ENCODE measurements around the gene PTTG1IP. TPM values are rescaled to one million over a fixed set of nuclear protein-coding genes. Genes with fewer than 3 reads are reported as not detected.
"Not testable (repeated sequence)": the region's sequence is repeated elsewhere in the genome, so short reads cannot be mapped to it uniquely, and the experiment has no call there.

The PTTG1IP gene
- total RNA-seq, 3 donors from 2014 or later: 33.8 to 37.6 (median 34.6) TPM

DNA sequence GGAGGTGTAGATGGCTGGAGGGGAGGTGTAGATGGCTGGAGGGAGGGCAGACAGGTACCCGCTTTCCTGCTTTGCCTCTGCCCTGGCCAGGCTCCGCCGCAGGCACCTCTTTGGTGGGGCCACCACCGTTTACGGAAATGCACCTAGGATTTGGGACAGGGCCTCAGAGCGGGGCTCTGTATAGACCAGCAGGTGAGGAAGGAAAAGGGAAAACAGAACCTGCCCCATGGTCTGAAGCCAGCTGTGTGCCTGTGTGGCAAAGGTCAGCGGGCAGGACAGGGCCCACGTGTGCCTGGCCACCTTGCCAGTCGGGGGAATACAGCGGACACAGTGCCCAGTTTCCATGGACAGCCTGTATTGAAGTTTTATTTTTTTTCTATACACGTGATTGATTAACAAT is 12.1 kb upstream of the PTTG1IP start:
- ATAC-seq (no peak), DNase-seq (no peak)
- H3K4me3 Mint-ChIP-seq: no peak overlapping the region
- H3K9me3 Mint-ChIP-seq: no peaks in the 10 kb centered on the region
- no peaks in the 10 kb centered on the region for H3K27me3 Mint-ChIP-seq (ENCODE audit: low read depth)
- H3K36me3 Mint-ChIP-seq (ENCODE audit: insufficient read depth): peaks cover 8% of the 10 kb centered on the region
- peaks cover 18% of the 10 kb centered on the region for H3K4me1 Mint-ChIP-seq (ENCODE audit: low read depth)

DNA sequence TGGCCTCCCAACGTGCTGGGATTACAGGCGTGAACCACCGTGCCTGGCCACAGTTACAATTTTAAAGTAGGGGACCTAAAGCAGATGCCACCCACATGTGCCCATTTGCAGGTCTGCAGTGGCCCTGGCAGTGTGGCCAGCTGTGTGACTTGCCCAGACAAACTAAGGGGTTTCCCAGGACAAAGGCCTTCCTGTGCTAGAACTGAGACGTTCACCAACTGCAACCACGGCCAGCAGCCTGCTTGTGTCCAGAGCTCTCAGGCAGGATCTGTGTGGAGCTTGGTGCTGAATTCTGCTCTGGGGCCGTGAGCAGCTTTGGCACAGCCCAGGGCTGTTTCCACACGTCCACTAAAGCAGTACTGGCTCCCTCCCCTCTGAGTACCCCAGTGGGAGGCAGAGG is 10.6 kb upstream of the PTTG1IP start:
- no peak overlapping the region for H3K4me3 Mint-ChIP-seq
- DNase-seq: no peak
- no peak for ATAC-seq

DNA sequence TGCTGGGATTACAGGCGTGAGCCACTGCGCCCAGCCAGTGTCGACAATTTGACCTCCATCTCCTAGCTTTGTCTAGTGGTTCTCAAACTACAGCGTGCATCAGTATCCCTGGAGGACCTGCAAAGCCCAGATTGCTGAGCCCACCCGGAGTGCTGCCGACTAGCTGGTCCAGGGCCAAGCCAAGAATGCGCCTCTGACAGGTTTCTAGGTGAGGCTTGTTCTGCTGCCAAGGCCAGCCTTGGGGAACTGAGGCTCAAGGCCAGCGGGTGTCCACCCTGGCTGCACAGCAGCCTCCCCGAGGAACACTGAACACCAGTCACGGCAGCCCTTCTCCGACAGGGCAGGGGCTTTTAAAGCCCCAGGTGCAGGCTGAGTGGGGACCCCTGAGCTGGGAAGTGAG is 9.8 kb upstream of the PTTG1IP start:
- no peaks in the 10 kb centered on the region for H3K9me3 Mint-ChIP-seq
- H3K27me3 Mint-ChIP-seq (ENCODE audit: low read depth): no peaks in the 10 kb centered on the region
- peaks cover 8% of the 10 kb centered on the region for H3K36me3 Mint-ChIP-seq (ENCODE audit: insufficient read depth)
- H3K4me3 Mint-ChIP-seq: no peak overlapping the region
- peaks cover 22% of the 10 kb centered on the region for H3K4me1 Mint-ChIP-seq (ENCODE audit: low read depth)
- DNase-seq (no peak), ATAC-seq (no peak)

More for the DNA sequence above, 10.6 kb upstream of the PTTG1IP start:
- H3K9me3 Mint-ChIP-seq: no peaks in the 10 kb centered on the region
- peaks cover 22% of the 10 kb centered on the region for H3K4me1 Mint-ChIP-seq (ENCODE audit: low read depth)
- H3K36me3 Mint-ChIP-seq (ENCODE audit: insufficient read depth): peaks cover 8% of the 10 kb centered on the region
- no peaks in the 10 kb centered on the region for H3K27me3 Mint-ChIP-seq (ENCODE audit: low read depth)

DNA sequence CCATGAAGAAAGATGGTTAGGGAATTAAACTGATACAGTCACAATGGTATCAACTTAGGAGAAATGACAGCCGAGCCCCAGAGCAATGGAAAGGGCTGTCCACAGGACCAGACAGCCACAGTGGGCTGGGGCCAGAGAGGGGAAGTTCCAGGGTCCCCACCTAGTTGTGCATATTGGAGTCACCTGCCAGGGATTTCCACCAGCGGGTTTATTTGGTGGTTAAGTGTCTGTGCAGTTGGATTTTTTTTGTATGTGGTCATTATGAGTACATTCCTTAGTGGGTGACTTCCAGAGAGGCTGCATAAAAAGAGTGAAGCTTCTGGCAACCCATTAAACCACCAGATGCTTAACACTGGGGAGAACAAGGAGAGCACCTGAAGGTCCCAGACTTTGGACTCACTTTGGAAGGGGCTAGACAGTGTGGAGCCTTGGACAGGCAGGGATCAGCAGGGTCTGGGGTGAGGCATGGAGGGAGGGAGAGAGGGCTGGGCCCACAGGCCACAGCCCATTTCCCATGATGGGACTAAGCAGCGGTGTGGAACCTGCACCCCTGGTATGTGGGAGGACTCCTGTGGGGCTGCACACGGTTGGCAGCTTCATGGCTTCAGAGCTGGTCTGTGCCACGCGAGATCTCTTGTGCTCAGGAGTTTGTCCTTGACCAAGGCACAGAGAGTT is 7.8 kb upstream of the PTTG1IP start:
- Mint-ChIP-seq H3K36me3 (ENCODE audit: insufficient read depth) (peaks cover 4% of the 10 kb centered on the region), H3K27me3 (ENCODE audit: low read depth) (no peaks in the 10 kb centered on the region), H3K9me3 (no peaks in the 10 kb centered on the region), H3K4me1 (ENCODE audit: low read depth) (peaks cover 22% of the 10 kb centered on the region), H3K4me3 (peak overlapping the region; percentile 2)
- ATAC-seq: peak; percentile 55 to 61
- DNase-seq: no peak

DNA sequence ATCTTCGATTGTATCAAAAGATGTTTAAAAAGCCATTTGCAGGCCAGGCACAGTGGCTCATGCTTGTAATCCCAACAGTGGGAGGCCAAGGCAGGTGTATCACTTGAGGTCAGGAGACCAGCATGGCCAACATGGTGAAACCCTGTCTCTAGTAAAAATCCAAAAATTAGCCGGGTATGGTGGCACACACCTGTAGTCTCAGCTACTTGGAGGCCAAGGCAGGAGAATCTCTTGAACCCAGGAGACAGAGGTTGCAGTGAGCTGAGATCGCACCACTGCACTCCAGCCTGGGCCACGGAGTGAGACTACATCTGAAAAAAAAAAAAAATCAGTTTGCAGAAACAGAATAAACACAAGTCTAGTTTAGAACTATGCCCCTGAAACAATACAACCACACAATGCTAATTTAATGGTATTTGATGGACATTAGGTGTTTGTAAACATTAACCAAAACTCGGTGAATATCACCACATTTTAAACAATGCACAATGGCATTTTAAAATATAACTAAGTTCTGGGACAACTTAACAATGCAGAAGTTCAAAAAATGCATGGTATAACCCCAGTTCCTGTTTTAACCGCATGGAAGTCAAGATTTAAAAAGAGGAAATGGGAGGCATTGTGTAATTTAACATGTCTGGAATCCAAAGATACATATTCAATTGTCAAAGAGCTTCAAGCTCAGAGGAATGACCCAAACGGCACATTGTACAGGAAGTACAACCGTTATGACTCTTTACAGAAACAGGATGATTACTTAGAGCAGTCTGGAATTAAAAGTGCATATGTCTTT is 7.1 kb upstream of the PTTG1IP start:
- H3K27me3 Mint-ChIP-seq (ENCODE audit: low read depth): no peaks in the 10 kb centered on the region

DNA sequence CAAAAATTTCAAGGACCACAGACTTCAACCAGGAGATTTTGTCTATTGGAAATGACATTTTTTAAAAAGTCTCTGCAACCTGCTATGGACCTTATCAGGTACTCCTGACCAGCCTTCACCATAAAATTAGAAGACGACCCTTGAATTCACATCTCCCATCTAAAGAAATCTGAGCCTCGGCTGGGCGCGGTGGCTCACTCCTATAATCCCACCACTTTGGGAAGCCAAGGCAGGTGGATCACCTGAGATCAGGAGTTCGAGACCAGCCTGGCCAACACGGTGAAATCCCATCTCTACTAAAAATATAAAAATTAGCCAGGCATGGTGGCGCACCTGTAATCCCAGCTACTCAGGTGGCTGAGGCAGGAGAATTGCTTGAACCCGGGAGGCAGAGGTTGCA is 5.7 kb upstream of the PTTG1IP start:
- H3K4me1 Mint-ChIP-seq (ENCODE audit: low read depth): peaks cover 36% of the 10 kb centered on the region
- not testable (repeated sequence) for H3K36me3 Mint-ChIP-seq (ENCODE audit: insufficient read depth); ATAC-seq; H3K27me3 Mint-ChIP-seq (ENCODE audit: low read depth); DNase-seq; H3K4me3 Mint-ChIP-seq; H3K9me3 Mint-ChIP-seq

More for the DNA sequence above, 7.1 kb upstream of the PTTG1IP start:
- DNase-seq (no peak), ATAC-seq (peak; percentile 12 to 38)
- Mint-ChIP-seq H3K4me3 (no peak overlapping the region), H3K4me1 (ENCODE audit: low read depth) (peaks cover 23% of the 10 kb centered on the region), H3K36me3 (ENCODE audit: insufficient read depth) (no peaks in the 10 kb centered on the region), H3K9me3 (no peaks in the 10 kb centered on the region)

DNA sequence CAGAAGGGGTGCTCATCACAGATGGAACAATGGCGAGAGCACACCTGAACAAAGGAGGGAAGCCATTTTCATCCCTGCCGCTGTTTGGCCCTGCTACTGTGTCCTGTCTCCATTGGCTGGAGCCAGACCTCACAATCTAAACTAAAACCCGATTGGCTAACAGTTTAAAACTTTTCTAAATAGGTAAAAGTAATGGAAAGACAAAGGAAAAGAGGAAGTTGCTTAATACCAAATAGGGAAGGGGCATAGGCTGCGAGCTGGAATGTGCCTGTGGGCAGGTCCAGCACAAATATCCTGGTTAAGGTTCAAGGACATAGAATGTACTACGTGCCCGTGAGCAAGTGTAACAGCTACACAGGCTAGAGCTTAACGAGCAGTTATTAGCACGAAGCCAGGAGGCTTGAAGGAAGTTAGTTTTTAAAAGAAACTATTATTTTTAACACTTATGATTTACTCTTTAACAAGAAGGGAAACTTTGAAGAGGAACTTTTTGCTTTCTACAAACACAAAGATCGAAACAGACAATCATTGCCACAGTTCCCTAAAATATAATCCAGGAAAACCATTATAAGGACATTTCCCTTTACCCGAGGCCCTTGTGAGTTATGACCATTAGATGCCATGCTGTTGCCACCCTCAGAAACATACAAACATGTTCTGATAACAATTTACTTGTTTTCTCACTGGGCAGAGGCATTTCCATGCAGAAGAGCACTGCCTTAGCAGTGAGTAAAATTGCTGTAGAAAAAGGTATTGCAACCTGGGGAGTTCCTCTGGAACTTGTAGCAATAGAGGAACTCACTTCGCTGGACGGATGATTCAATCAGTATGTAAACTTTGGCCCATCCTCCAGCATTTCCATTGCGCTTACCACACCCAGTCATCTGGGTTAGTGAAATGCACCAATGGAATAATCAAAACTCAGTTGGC is 4.8 kb upstream of the PTTG1IP start:
- H3K4me3 Mint-ChIP-seq: no peak overlapping the region
- no peaks in the 10 kb centered on the region for H3K27me3 Mint-ChIP-seq (ENCODE audit: low read depth)
- ATAC-seq: no peak
- no peaks in the 10 kb centered on the region for H3K36me3 Mint-ChIP-seq (ENCODE audit: insufficient read depth)
- DNase-seq: no peak
- no peaks in the 10 kb centered on the region for H3K9me3 Mint-ChIP-seq
- peaks cover 36% of the 10 kb centered on the region for H3K4me1 Mint-ChIP-seq (ENCODE audit: low read depth)

DNA sequence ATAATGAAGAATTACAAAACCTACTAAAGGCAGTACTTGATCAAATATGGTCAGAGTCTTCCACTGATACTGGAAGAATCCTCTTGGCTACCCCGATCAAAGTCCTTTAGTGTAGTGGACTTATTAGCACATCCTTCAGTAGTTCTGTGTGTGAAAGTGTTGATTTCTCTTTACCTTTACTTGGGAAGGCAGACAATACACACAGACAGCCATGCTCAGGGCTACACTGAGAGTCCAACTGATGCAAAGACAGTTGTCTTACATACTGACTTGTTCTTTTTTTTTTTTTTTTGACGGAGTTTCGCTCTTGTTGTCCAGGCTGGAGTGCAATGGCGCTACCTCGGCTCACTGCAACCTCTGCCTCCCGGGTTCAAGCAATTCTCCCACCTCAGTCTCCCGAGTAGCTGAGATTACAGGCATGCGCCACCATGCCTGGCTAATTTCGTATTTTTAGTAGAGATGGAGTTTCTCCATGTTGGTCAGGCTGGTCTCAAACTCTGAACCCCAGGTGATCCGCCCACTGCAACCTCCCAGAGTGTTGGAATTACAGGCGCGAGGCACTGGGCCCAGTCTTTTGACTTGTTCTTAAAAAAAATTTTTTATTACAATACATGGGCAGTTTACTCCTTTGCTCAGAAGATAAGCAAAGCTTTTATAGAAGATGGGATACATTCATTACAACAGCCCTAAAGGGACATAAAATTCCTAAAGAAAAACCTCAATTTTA is 3.5 kb upstream of the PTTG1IP start:
- DNase-seq (no peak), ATAC-seq (no peak)
- Mint-ChIP-seq H3K4me1 (ENCODE audit: low read depth) (peaks cover 40% of the 10 kb centered on the region), H3K9me3 (no peaks in the 10 kb centered on the region), H3K4me3 (no peak overlapping the region), H3K27me3 (ENCODE audit: low read depth) (no peaks in the 10 kb centered on the region), H3K36me3 (ENCODE audit: insufficient read depth) (no peaks in the 10 kb centered on the region)

DNA sequence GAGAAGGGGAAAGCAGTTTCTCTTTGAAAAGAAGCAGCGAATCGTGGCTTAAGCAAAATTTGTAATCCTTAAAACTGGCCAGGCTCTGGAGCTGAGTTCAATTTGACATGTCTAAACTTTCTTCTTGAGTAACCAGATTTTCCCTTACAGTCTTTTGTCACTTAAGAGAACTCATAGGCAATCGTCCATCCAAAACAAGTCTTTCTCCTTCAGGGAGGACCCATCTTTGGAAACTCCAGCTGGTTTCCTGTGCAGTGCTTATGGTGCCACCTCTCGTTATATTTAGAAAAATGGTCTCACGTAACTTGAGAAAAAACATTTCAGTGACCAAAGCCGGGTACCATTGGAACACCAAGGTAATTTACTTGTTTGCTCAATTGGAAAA is 1.8 kb upstream of the PTTG1IP start:
- Mint-ChIP-seq H3K36me3 (ENCODE audit: insufficient read depth) (no peaks in the 10 kb centered on the region), H3K4me3 (peak overlapping the region; percentile 85), H3K9me3 (no peaks in the 10 kb centered on the region), H3K27me3 (ENCODE audit: low read depth) (no peaks in the 10 kb centered on the region), H3K4me1 (ENCODE audit: low read depth) (peaks cover 40% of the 10 kb centered on the region)
- ATAC-seq (no peak), DNase-seq (no peak)

DNA sequence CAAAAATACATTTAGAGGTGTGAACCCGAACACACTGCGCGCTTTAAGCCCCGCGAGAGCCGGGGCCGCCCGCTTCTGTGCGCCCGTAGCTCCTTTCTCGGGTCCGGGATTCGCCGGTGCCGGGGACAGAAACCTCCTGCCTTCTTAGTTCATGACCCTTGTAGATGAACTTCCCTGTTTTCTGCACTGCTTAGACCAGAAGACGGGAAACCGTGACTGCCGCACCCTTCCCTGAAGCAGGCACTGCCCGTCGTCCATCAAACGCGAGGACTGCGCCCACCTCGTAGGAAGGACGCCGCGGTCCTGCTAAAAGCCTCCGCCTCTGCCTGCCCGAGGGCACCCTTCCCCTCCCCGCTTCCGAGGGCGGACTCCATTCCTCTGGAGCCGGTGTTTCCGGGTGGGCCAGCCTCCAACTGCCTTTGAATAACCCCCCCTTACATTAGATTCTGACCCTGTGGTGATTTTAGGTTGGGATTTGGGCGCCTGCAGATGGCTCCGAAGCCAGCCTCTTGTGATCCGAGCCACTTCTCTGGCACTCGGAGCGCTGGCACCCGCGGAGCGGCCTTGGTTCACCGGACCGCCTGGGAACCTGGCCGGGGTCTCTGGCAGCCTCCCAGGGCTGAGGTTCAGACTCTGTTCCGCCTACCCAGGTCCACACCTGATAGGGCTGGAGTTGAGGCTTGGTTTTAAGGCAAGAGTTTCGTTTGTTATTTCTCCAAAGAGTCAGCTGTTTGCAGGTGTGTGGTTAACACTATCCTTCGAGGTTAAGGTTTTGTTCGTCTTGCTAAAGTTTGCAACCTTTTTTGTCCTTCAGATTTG is 1.2 kb upstream of the PTTG1IP start:
- H3K4me3 Mint-ChIP-seq: peak overlapping the region; percentile 85
- peaks cover 45% of the 10 kb centered on the region for H3K4me1 Mint-ChIP-seq (ENCODE audit: low read depth)
- H3K27me3 Mint-ChIP-seq (ENCODE audit: low read depth): no peaks in the 10 kb centered on the region
- H3K36me3 Mint-ChIP-seq (ENCODE audit: insufficient read depth): no peaks in the 10 kb centered on the region
- no peak for ATAC-seq
- no peaks in the 10 kb centered on the region for H3K9me3 Mint-ChIP-seq
- DNase-seq: no peak

DNA sequence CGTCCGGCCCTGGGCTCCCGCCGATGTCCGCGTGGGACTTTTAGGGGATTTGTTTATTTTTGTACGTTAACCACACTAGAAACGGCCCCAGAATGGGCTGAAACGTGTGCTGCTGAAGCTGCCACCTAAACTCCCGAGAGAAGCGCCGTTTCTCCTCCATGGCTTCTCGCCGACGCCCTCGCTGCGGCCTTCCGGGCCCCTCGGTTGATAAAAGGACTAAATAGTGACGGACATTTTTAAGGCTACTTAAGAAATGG is 678 bp upstream of the PTTG1IP start:
- Mint-ChIP-seq H3K9me3 (no peaks in the 10 kb centered on the region), H3K4me1 (ENCODE audit: low read depth) (peaks cover 48% of the 10 kb centered on the region), H3K36me3 (ENCODE audit: insufficient read depth) (no peaks in the 10 kb centered on the region)

DNA sequence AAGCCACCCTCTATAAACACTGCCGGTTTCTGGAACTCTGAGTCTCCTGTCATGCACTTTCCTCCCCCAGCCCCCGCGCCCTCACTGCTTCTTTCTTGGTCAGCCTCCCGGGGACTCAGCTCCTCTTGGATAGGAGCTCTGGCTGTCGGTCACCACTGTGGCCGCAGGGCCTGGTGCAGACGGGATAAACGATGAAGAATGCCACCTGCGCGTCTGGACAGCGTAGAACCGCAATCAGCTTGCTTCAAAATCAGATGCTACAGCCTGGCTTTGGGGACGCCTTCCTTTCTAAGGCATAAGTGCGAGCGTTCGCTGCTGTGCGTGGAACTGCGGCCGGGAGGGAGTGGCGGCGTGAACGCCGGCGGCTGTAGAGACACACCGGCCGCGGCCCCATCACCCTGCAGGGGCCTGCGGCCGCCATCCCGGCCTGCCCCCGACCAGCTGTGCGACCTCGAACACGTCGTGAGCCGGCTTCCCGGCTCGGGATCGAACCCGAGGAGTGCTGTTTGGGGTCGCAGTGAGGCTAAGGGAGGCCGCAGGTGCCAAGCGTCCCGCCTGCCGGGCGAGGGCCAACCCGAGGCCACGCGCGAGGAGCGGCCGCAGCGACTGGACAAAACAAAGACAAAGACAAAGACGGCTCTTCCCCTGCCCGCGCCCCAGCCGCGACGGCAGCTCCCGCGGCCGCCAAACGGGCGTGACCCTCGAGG is 688 bp downstream of the PTTG1IP start:
- Mint-ChIP-seq H3K4me1 (ENCODE audit: low read depth) (peaks cover 62% of the 10 kb centered on the region), H3K27me3 (ENCODE audit: low read depth) (no peaks in the 10 kb centered on the region), H3K9me3 (no peaks in the 10 kb centered on the region), H3K4me3 (peak overlapping the region; percentile 90), H3K36me3 (ENCODE audit: insufficient read depth) (no peaks in the 10 kb centered on the region)
- DNase-seq: no peak
- ATAC-seq: peak in 1 of 2 donors; percentile 1

More for the DNA sequence above, 678 bp upstream of the PTTG1IP start:
- ATAC-seq (no peak), DNase-seq (no peak)
- no peaks in the 10 kb centered on the region for H3K27me3 Mint-ChIP-seq (ENCODE audit: low read depth)
- peak overlapping the region; percentile 85 for H3K4me3 Mint-ChIP-seq

DNA sequence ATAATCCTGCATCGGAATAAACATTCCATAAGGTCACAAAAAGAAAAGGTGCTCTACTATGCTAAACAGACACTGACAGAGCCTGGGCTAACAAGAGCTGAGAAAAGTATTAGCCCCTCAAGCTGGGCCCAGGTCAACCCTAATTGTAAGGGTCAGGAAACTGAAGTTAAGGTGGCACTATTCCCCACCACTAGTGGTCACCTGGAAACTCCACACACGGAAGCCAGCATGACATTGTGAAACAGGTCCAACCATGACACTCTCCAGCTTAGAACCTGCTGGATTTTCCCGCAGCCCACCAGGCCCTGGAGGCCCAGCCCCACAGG is 1.2 kb downstream of the PTTG1IP start:
- Mint-ChIP-seq H3K4me1 (ENCODE audit: low read depth) (peaks cover 67% of the 10 kb centered on the region), H3K9me3 (no peaks in the 10 kb centered on the region), H3K27me3 (ENCODE audit: low read depth) (no peaks in the 10 kb centered on the region), H3K36me3 (ENCODE audit: insufficient read depth) (peaks cover under 1% of the 10 kb centered on the region), H3K4me3 (peak overlapping the region; percentile 90)
- no peak for ATAC-seq
- no peak for DNase-seq

Measured in activated T-cell treated with anti-CD3 and anti-CD28 coated beads, Interleukin-2, amount 50 U/mL, for 4 hours (primary cell).